GM18519 (cell line): ENCODE data around the gene MOK.
"Not testable (repeated sequence)": the region's sequence is repeated elsewhere in the genome, so short reads cannot be mapped to it uniquely, and the experiment has no call there.

ENCODE experiments used
- ATAC-seq: cut with Tn5 transposase; IDR thresholded peaks from one replicate; pipeline ENCODE4 v1.9.1; 2021; ENCODE audit warnings: mild to moderate bottlenecking, moderate library complexity; ENCODE audit not compliant: unreplicated experiment, low FRiP score

MOK gene

GRCh38 chr14:102249981-102250380 lies 55.0 kb downstream of the MOK start:
- no peak for ATAC-seq

GRCh38 chr14:102249041-102249440 lies 55.9 kb downstream of the MOK start:
- no peak for ATAC-seq

- ATAC-seq = no peak
These were observed 56.8 kb downstream of the MOK start for GRCh38 chr14:102248121-102248520.

- ATAC-seq = no peak
These were observed 58.9 kb downstream of the MOK start for GRCh38 chr14:102246071-102246470.

GRCh38 chr14:102243795-102244194 lies 61.2 kb downstream of the MOK start:
- not testable (repeated sequence) for ATAC-seq

- no peak for ATAC-seq
These were observed 63.8 kb downstream of the MOK start for GRCh38 chr14:102241147-102241546.

GRCh38 chr14:102240481-102240880 lies 64.5 kb downstream of the MOK start:
- not testable (repeated sequence) for ATAC-seq

- ATAC-seq = no peak
These were observed 65.7 kb downstream of the MOK start for GRCh38 chr14:102239231-102239630.

- no peak for ATAC-seq
These were observed 66.2 kb downstream of the MOK start for GRCh38 chr14:102238766-102239165.

GRCh38 chr14:102238131-102238530 lies 66.8 kb downstream of the MOK start:
- no peak for ATAC-seq

- no peak for ATAC-seq
These were observed 68.9 kb downstream of the MOK start for GRCh38 chr14:102236026-102236425.

- ATAC-seq = peak; percentile 58
These were observed 69.6 kb downstream of the MOK start for GRCh38 chr14:102235275-102235897.

- no peak for ATAC-seq
These were observed 70.4 kb downstream of the MOK start for GRCh38 chr14:102234331-102235264.

GRCh38 chr14:102233081-102233480 lies 71.9 kb downstream of the MOK start:
- no peak for ATAC-seq

- no peak for ATAC-seq
These were observed 72.7 kb downstream of the MOK start for GRCh38 chr14:102232348-102232625.

- ATAC-seq = no peak
These were observed 73.3 kb downstream of the MOK start for GRCh38 chr14:102231476-102232347.

- ATAC-seq = no peak
These were observed 74.3 kb downstream of the MOK start for GRCh38 chr14:102230481-102231210.

- no peak for ATAC-seq
These were observed 75.2 kb downstream of the MOK start for GRCh38 chr14:102229739-102230092.

GRCh38 chr14:102229071-102229738 lies 75.8 kb downstream of the MOK start:
- ATAC-seq = no peak
